HepG2 (cell line): ENCODE measurements around the gene TOPBP1.
"Not testable (repeated sequence)": the region's sequence is repeated elsewhere in the genome, so short reads cannot be mapped to it uniquely, and the experiment has no call there.

Experiments used
- ATF7 ChIP-seq, 2 experiments: fragments of 450-650 bp in 1 of 2; sonication (generic) in 1 of 2; formaldehyde crosslinking in 1 of 2; IDR thresholded peaks; 2 replicates each; pipeline versions ENCODE4 v1.4.0 to v1.6.1; 2016 to 2020; ENCODE audit warnings: antibody characterized with exemption in 1 of 2, mild to moderate bottlenecking in 1 of 2, missing genetic modification reagents in 1 of 2
- EP300 ChIP-seq, 3 experiments: sonication (generic) in 1 of 3; formaldehyde crosslinking in 1 of 3; IDR thresholded peaks; 2 replicates each; pipeline versions ENCODE4 v1.5.1 to v1.6.1; 2011 to 2020; ENCODE audit warnings: low read depth in 2 of 3, low read length in 2 of 3, borderline replicate concordance in 1 of 3, improper control_type of control experiment in 1 of 3, mild to moderate bottlenecking in 1 of 3, missing genetic modification reagents in 1 of 3, moderate library complexity in 1 of 3
- GATAD2A ChIP-seq: IDR thresholded peaks from 2 replicates; pipeline ENCODE4 v1.6.1; 2016
- KLF16 ChIP-seq, 2 experiments: sonication (generic) in 1 of 2; formaldehyde crosslinking in 1 of 2; IDR thresholded peaks; 2 replicates each; pipeline versions ENCODE4 v1.6.1 to v1.8.0; 2016 to 2023; ENCODE audit warnings: missing genetic modification reagents in 2 of 2, missing compliant biosample characterization in 1 of 2
- NFE2 ChIP-seq: sonication (generic); formaldehyde crosslinking; IDR thresholded peaks from 2 replicates; pipeline ENCODE4 v1.4.0; 2020; ENCODE audit warnings: missing genetic modification reagents
- TAF1 ChIP-seq: sonication (generic); formaldehyde crosslinking; IDR thresholded peaks from 2 replicates; pipeline ENCODE4 v1.4.0; 2020; ENCODE audit warnings: missing genetic modification reagents
- ZBTB20 ChIP-seq: sonication (generic); formaldehyde crosslinking; IDR thresholded peaks from 2 replicates; pipeline ENCODE4 v1.8.1; 2023; ENCODE audit warnings: missing genetic modification reagents, low read depth, mild to moderate bottlenecking, borderline replicate concordance
- ZNF367 ChIP-seq: sonication (generic); formaldehyde crosslinking; IDR thresholded peaks from 2 replicates; pipeline ENCODE4 v1.4.0; 2020; ENCODE audit warnings: missing genetic modification reagents, borderline replicate concordance
- ZNF768 ChIP-seq: sonication (generic); formaldehyde crosslinking; IDR thresholded peaks from 2 replicates; pipeline ENCODE4 v1.4.0; 2020; ENCODE audit warnings: missing genetic modification reagents
- ZSCAN9 ChIP-seq: IDR thresholded peaks from 2 replicates; pipeline ENCODE4 v1.6.1; 2016; ENCODE audit warnings: borderline replicate concordance
- ZZZ3 ChIP-seq: sonication (generic); formaldehyde crosslinking; IDR thresholded peaks from 2 replicates; pipeline ENCODE4 v1.4.0; 2020; ENCODE audit warnings: missing genetic modification reagents, mild to moderate bottlenecking, borderline replicate concordance
- TF ChIP-seq, protein P1 (sequence below): sonication (generic); formaldehyde crosslinking; IDR thresholded peaks from 2 replicates; pipeline ENCODE4 v1.5.1; 2020; ENCODE audit warnings: mild to moderate bottlenecking, missing genetic modification reagents
- TF ChIP-seq, protein P2 (sequence below): sonication (generic); formaldehyde crosslinking; IDR thresholded peaks from 2 replicates; pipeline ENCODE4 v1.8.0; 2023; ENCODE audit warnings: mild to moderate bottlenecking, missing genetic modification reagents
- TF ChIP-seq, protein P3 (sequence below): sonication (generic); formaldehyde crosslinking; IDR thresholded peaks from 2 replicates; pipeline ENCODE4 v1.5.0; 2020; ENCODE audit warnings: mild to moderate bottlenecking, missing genetic modification reagents, moderate library complexity

DNA sequence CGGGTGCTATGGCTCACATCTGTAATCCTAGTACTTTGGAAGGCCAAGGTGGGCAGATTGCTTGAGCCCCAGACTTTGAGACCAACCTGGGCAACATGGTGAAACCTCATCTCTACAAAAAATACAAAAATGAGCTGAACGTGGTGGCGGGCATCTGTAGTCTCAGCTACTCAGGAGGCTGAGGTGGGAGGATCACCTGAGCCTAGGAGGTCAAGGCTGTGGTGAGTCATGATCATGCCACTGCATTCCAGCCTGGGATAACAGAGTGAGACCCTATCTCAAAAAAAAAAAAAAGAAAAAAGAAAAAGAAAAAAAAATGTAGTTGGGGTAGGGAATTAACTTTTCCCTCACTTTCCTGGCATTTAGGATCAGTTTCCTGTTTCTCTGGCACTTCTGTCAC lies 3.4 kb upstream of the TOPBP1 start:
- not testable (repeated sequence) for TF ChIP-seq ZZZ3 (CRISPR knock-in tag); ATF7 (IDR thresholded peaks at IDR 0.05); ATF7 (CRISPR knock-in tag; IDR thresholded peaks at IDR 0.05); ZBTB20; EP300 (IDR thresholded peaks at IDR 0.05; ENCODE audit: low read depth in 2 of 2, low read length in 2 of 2); EP300 (CRISPR knock-in tag; IDR thresholded peaks at IDR 0.05; ENCODE audit: borderline replicate concordance); GATAD2A (CRISPR knock-in tag); TAF1; ZSCAN9 (CRISPR knock-in tag); ZNF768 (CRISPR knock-in tag); NFE2 (CRISPR knock-in tag); KLF16 (CRISPR knock-in tag; IDR thresholded peaks at IDR 0.05); ZNF367
- TF ChIP-seq, protein P1, sequence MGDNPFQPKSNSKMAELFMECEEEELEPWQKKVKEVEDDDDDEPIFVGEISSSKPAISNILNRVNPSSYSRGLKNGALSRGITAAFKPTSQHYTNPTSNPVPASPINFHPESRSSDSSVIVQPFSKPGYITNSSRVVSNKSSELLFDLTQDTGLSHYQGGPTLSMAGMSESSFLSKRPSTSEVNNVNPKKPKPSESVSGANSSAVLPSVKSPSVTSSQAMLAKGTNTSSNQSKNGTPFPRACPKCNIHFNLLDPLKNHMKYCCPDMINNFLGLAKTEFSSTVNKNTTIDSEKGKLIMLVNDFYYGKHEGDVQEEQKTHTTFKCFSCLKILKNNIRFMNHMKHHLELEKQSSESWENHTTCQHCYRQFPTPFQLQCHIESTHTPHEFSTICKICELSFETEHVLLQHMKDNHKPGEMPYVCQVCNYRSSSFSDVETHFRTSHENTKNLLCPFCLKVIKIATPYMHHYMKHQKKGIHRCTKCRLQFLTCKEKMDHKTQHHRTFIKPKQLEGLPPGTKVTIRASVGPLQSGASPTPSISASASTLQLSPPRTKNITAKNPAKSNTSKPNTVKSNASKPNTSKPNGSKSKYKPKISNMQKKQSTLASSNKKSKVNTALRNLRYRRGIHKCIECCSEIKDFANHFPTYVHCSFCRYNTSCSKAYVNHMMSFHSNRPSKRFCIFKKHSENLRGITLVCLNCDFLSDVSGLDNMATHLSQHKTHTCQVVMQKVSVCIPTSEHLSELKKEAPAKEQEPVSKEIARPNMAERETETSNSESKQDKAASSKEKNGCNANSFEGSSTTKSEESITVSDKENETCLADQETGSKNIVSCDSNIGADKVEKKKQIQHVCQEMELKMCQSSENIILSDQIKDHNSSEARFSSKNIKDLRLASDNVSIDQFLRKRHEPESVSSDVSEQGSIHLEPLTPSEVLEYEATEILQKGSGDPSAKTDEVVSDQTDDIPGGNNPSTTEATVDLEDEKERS (CRISPR knock-in tag): not testable (repeated sequence)
- TF ChIP-seq, protein P2, sequence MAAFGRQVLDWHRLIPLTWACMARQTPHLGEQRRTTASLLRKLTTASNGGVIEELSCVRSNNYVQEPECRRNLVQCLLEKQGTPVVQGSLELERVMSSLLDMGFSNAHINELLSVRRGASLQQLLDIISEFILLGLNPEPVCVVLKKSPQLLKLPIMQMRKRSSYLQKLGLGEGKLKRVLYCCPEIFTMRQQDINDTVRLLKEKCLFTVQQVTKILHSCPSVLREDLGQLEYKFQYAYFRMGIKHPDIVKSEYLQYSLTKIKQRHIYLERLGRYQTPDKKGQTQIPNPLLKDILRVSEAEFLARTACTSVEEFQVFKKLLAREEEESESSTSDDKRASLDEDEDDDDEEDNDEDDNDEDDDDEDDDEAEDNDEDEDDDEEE (CRISPR knock-in tag): not testable (repeated sequence)
- TF ChIP-seq, protein P3, sequence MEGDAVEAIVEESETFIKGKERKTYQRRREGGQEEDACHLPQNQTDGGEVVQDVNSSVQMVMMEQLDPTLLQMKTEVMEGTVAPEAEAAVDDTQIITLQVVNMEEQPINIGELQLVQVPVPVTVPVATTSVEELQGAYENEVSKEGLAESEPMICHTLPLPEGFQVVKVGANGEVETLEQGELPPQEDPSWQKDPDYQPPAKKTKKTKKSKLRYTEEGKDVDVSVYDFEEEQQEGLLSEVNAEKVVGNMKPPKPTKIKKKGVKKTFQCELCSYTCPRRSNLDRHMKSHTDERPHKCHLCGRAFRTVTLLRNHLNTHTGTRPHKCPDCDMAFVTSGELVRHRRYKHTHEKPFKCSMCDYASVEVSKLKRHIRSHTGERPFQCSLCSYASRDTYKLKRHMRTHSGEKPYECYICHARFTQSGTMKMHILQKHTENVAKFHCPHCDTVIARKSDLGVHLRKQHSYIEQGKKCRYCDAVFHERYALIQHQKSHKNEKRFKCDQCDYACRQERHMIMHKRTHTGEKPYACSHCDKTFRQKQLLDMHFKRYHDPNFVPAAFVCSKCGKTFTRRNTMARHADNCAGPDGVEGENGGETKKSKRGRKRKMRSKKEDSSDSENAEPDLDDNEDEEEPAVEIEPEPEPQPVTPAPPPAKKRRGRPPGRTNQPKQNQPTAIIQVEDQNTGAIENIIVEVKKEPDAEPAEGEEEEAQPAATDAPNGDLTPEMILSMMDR (CRISPR knock-in tag): not testable (repeated sequence)
